Ovary (tissue), 9 donors: ENCODE data around the gene UNKL. TPM values are rescaled to one million over a fixed set of nuclear protein-coding genes. Genes with fewer than 3 reads are reported as not detected.

Experiments
- DNase-seq, 5 donors: peaks; one replicate each; pipeline ENCODE4 v3.0.0-alpha.2; 2019 to 2020
- H3K27ac ChIP-seq, 2 donors: fragments of 200-600 bp; one replicate each; pipeline versions ENCODE4 v1.5.1 to v1.8.0; 2019 to 2022
- H3K27me3 ChIP-seq: fragments of 200-600 bp; one replicate; pipeline ENCODE4 v1.8.0; 2022
- H3K36me3 ChIP-seq: fragments of 200-600 bp; sonication (generic); one replicate; pipeline ENCODE4 v1.5.1; 2019
- H3K4me1 ChIP-seq: one replicate; pipeline ENCODE4 v1.8.1; 2013; ENCODE audit warnings: mild to moderate bottlenecking, moderate library complexity; ENCODE audit not compliant: insufficient read depth
- H3K4me3 ChIP-seq: fragments of 200-600 bp; sonication (generic); one replicate; pipeline ENCODE4 v1.5.1; 2017
- H3K9me3 ChIP-seq, 2 donors: fragments of 200-600 bp in 1 of 2; sonication (generic) in 1 of 2; one replicate each; pipeline versions ENCODE4 v1.5.1 to v1.8.1; 2013 to 2019; ENCODE audit warnings: mild to moderate bottlenecking in 1 of 2, moderate library complexity in 1 of 2
- CTCF ChIP-seq, 3 donors: fragments of 450-650 bp in 2 of 3; fragments of 200-600 bp in 1 of 3; IDR thresholded peaks; one replicate each; pipeline versions ENCODE4 v1.5.1 to v1.8.0; 2016 to 2022; ENCODE audit warnings: antibody characterized with exemption in 3 of 3, mild to moderate bottlenecking in 1 of 3
- EP300 ChIP-seq: sonication (generic); formaldehyde crosslinking; IDR thresholded peaks from one replicate; pipeline ENCODE4 v1.6.1; 2017; ENCODE audit warnings: antibody characterized with exemption
- POLR2A ChIP-seq: fragments of 450-650 bp; IDR thresholded peaks from one replicate; pipeline ENCODE4 v1.6.1; 2017; ENCODE audit warnings: antibody characterized with exemption, mild to moderate bottlenecking, moderate library complexity
- WGBS, 3 donors: extraction: QIAGEN DNeasy Blood & Tissue Kit in 1 of 3; methylation state at CpG; one replicate each; pipeline versions ENCODE4 v1.1.5 to v1.1.7; 2013 to 2017; 5-methylcytosine and 5-hydroxymethylcytosine counted together
- intact Hi-C, 4 donors: fragments of 100-400 bp; cut with DNase I; formaldehyde crosslinking; loops; one replicate each; pipeline versions ENCODE4 v1.11.0 to v1.15.1; 2022 to 2023
- polyA plus RNA-seq, 2 donors: library from polyadenylated mRNA; stranded (reverse); fragments of 200-250 nt in 1 of 2; fragments of 350-450 nt in 1 of 2; fragmentation: Illumina TruSeq in 1 of 2; extraction: RNeasy Lipid Tissue Mini Kit (QIAGEN cat#74804) in 1 of 2; gene quantifications; one replicate each; pipeline ENCODE4 v1.2.3, GENCODE V29; 2013 to 2014
- total RNA-seq, 7 donors: library from RNA; depleted of rRNA in 2 of 7; stranded (reverse); fragments of >200 nt in 2 of 7; fragmentation: NEBNext Ultra II Directional in 3 of 7; extraction: Animal tissue kit (Norgen Biotek cat#: 25700) in 3 of 7; gene quantifications; one replicate each; pipeline versions ENCODE4 v1.1.0 to v1.2.4, GENCODE V29; 2016 to 2023
- donor health status: DM: no; HTN: no; CAD: no; lungs with moderate emphysema.
- donor health status: DM: no; HTN: no; CAD: no.
- donor health status: Bipolar disorder and iron deficiency.
- donor health status: DM: yes; HTN: yes; CAD: no.
- donor health status: DM: no; HTN: no; CAD: no.
- donor health status: DM: yes; HTN: yes; CAD: no.

The UNKL gene
- total and polyA plus RNA-seq, 9 donors, result 7.0 to 44.8 (median 32.5) TPM

GRCh38 chr16:1320097-1320496, 94.4 kb downstream of the UNKL start:
- Histone ChIP-seq H3K27ac (no peak overlapping the region), H3K36me3 (no peaks in the 10 kb centered on the region), H3K4me3 (no peak overlapping the region), H3K9me3 (no peaks in the 10 kb centered on the region), H3K4me1 (no peaks in the 10 kb centered on the region), H3K27me3 (no peaks in the 10 kb centered on the region)
- intact Hi-C loops, result no loop called here
- WGBS, 3 donors, result 78 to 82% (median 81%) methylated on average over 12 of the region's 12 CpGs
- no peak for DNase-seq
- TF ChIP-seq CTCF (IDR thresholded peaks at IDR 0.05), result no peak
- TF ChIP-seq EP300, result no peak
- TF ChIP-seq POLR2A, result no peak

- no peaks in the 10 kb centered on the region for H3K36me3 ChIP-seq
- 88 to 91% (median 89%) methylated on average over 33 of the region's 33 CpGs for WGBS, 3 donors
These were observed 95.5 kb downstream of the UNKL start for GRCh38 chr16:1319041-1319440.

GRCh38 chr16:1318268-1318545, 96.3 kb downstream of the UNKL start:
- DNase-seq, result no peak
- Histone ChIP-seq H3K9me3 (no peaks in the 10 kb centered on the region), H3K27ac (no peak overlapping the region), H3K36me3 (no peaks in the 10 kb centered on the region), H3K27me3 (no peaks in the 10 kb centered on the region), H3K4me3 (no peak overlapping the region), H3K4me1 (peaks cover 7% of the 10 kb centered on the region)
- TF ChIP-seq EP300 (no peak), CTCF (IDR thresholded peaks at IDR 0.05) (no peak), POLR2A (no peak)
- intact Hi-C loops, result no loop called here
- WGBS, 3 donors, result 74 to 79% (median 75%) methylated on average over 9 of the region's 9 CpGs

More at GRCh38 chr16:1319041-1319440, 95.5 kb downstream of the UNKL start:
- no peaks in the 10 kb centered on the region for H3K9me3 ChIP-seq
- TF ChIP-seq POLR2A (no peak), EP300 (no peak), CTCF (IDR thresholded peaks at IDR 0.05) (no peak)
- peaks cover 2% of the 10 kb centered on the region for H3K4me1 ChIP-seq
- no peak for DNase-seq
- no peak overlapping the region for H3K4me3 ChIP-seq
- H3K27me3 ChIP-seq, result no peaks in the 10 kb centered on the region
- intact Hi-C loops, result no loop called here
- no peak overlapping the region for H3K27ac ChIP-seq

GRCh38 chr16:1317479-1318267, 96.8 kb downstream of the UNKL start:
- WGBS, 3 donors, result 79 to 82% (median 81%) methylated on average over 27 to 32 of the region's 32 CpGs
- no peak overlapping the region for H3K27ac ChIP-seq
- intact Hi-C loops, result no loop called here
- H3K4me3 ChIP-seq, result no peak overlapping the region
- no peaks in the 10 kb centered on the region for H3K9me3 ChIP-seq
- no peaks in the 10 kb centered on the region for H3K36me3 ChIP-seq
- no peak for TF ChIP-seq CTCF (IDR thresholded peaks at IDR 0.05)
- no peak for TF ChIP-seq EP300
- no peak for TF ChIP-seq POLR2A
- peaks cover 11% of the 10 kb centered on the region for H3K4me1 ChIP-seq
- no peak for DNase-seq
- H3K27me3 ChIP-seq, result no peaks in the 10 kb centered on the region
